K562 (cell line): ENCODE results near the gene SMAD3. TPM values are rescaled to one million over a fixed set of nuclear protein-coding genes. Genes with fewer than 3 reads are reported as not detected.

Source experiments
- CXXC5 ChIP-seq: fragments of 250-450 bp; sonication (Bioruptor Pico); IDR thresholded peaks from 2 replicates; pipeline ENCODE4 v1.8.0; 2022; ENCODE audit warnings: inconsistent platforms, mild to moderate bottlenecking, moderate library complexity
- DDX20 ChIP-seq: fragments of 450-650 bp; IDR thresholded peaks from 2 replicates; pipeline ENCODE4 v1.6.1; 2016; ENCODE audit warnings: missing genetic modification characterization, low read depth, mild to moderate bottlenecking, missing compliant biosample characterization, moderate library complexity
- EGR1 ChIP-seq: fragments of 450-650 bp; conservative IDR thresholded peaks from 2 replicates; pipeline ENCODE4 v1.6.1; 2017; ENCODE audit warnings: mild to moderate bottlenecking
- EP300 ChIP-seq: IDR thresholded peaks from 2 replicates; pipeline ENCODE4 v1.6.1; 2012; ENCODE audit warnings: low read length, improper control_type of control experiment
- ETS1 ChIP-seq: conservative IDR thresholded peaks from 2 replicates; pipeline ENCODE4 v1.6.1; 2011; ENCODE audit warnings: low read depth, mild to moderate bottlenecking, low read length; ENCODE audit not compliant: control insufficient read depth
- GATAD2B ChIP-seq: fragments of 450-650 bp; IDR thresholded peaks from 2 replicates; pipeline ENCODE4 v1.6.1; 2017; ENCODE audit warnings: mild to moderate bottlenecking, borderline replicate concordance
- GTF2B ChIP-seq: IDR thresholded peaks from 2 replicates; pipeline ENCODE4 v1.6.1; 2011; ENCODE audit not compliant: insufficient read length; ENCODE audit errors: extremely low read depth
- HEY1 ChIP-seq: fragments of 250-450 bp; sonication (Bioruptor Pico); IDR thresholded peaks from 2 replicates; pipeline ENCODE4 v1.5.0; 2020; ENCODE audit warnings: mild to moderate bottlenecking, moderate library complexity, borderline replicate concordance
- PHB ChIP-seq: fragments of 250-450 bp; sonication (Bioruptor Pico); IDR thresholded peaks from 2 replicates; pipeline ENCODE4 v1.5.0; 2021
- RBM25 ChIP-seq: fragments of 200-400 bp; formaldehyde crosslinking; IDR thresholded peaks from 2 replicates; pipeline ENCODE4 v1.6.1; 2018; ENCODE audit warnings: low read length, low read depth, moderate library complexity; ENCODE audit not compliant: severe bottlenecking
- RFX5 ChIP-seq: IDR thresholded peaks from 2 replicates; pipeline ENCODE4 v1.6.1; 2011; ENCODE audit warnings: low read depth, mild to moderate bottlenecking, improper control_type of control experiment, low read length
- RHOXF2B ChIP-seq: fragments of 250-450 bp; sonication (Bioruptor Pico); conservative IDR thresholded peaks from 2 replicates; pipeline ENCODE4 v1.5.1; 2021
- SMARCB1 ChIP-seq: IDR thresholded peaks from 2 replicates; pipeline ENCODE4 v1.6.1; 2011; ENCODE audit warnings: improper control_type of control experiment, low read depth; ENCODE audit not compliant: insufficient read length
- SUPT5H ChIP-seq: fragments of 450-650 bp; IDR thresholded peaks from 2 replicates; pipeline ENCODE4 v1.6.1; 2016
- U2AF1 ChIP-seq: fragments of 200-400 bp; formaldehyde crosslinking; optimal IDR thresholded peaks from 2 replicates; pipeline ENCODE3; 2017; ENCODE audit warnings: mild to moderate bottlenecking, low read depth, low read length, moderate library complexity
- WHSC1 ChIP-seq: IDR thresholded peaks from one replicate; pipeline ENCODE4 v1.6.1; 2012; ENCODE audit warnings: low read length, control low read depth, inconsistent platforms
- ZFX ChIP-seq: sonication (generic); formaldehyde crosslinking; IDR thresholded peaks from 2 replicates; pipeline ENCODE4 v1.8.0; 2022; ENCODE audit warnings: mild to moderate bottlenecking, missing genetic modification reagents, moderate library complexity
- ZNF124 ChIP-seq: sonication (generic); formaldehyde crosslinking; IDR thresholded peaks from 2 replicates; pipeline ENCODE4 v1.8.1; 2022; ENCODE audit warnings: missing genetic modification reagents
- ZNF263 ChIP-seq: sonication (generic); formaldehyde crosslinking; IDR thresholded peaks from 2 replicates; pipeline ENCODE4 v1.8.0; 2022; ENCODE audit warnings: mild to moderate bottlenecking, missing genetic modification reagents, borderline replicate concordance
- polyA plus RNA-seq, 8 experiments: library from polyadenylated mRNA; depleted of rRNA in 4 of 8; stranded (reverse) in 5 of 8; unstranded in 3 of 8; fragments of >200 nt; fragmentation: Nextera tagmentation in 2 of 8; fragmentation: Illumina TruSeq in 1 of 8; extraction: Ambion mirVana in 2 of 8; extraction: Trizol in 1 of 8; gene quantifications; 2 replicates each; pipeline versions ENCODE4 v1.2.1 to v1.2.3, GENCODE V29; 2011 to 2014; ENCODE audit warnings: inconsistent platforms in 1 of 8, missing spikeins in 1 of 8
- total RNA-seq, 7 experiments: library from RNA; depleted of rRNA in 6 of 7; stranded (reverse); fragments of >200 nt in 6 of 7; fragmentation: Illumina TruSeq in 2 of 7; extraction: Trizol in 2 of 7; gene quantifications; 2 replicates each; pipeline versions ENCODE4 v1.2.1 to v1.2.3, GENCODE V29; 2011 to 2021; ENCODE audit warnings: low replicate concordance in 1 of 7
- TF ChIP-seq, protein P1 (sequence below): sonication (generic); formaldehyde crosslinking; IDR thresholded peaks from 2 replicates; pipeline ENCODE4 v1.8.0; 2022; ENCODE audit warnings: mild to moderate bottlenecking, missing genetic modification reagents
- TF ChIP-seq, protein P2 (sequence below): sonication (generic); formaldehyde crosslinking; IDR thresholded peaks from 2 replicates; pipeline ENCODE4 v1.8.1; 2023; ENCODE audit warnings: mild to moderate bottlenecking, missing genetic modification reagents, moderate library complexity

The SMAD3 gene
- total and polyA plus RNA-seq, 9 of the 15 experiments (the other 6 are each of a cell fraction or from before 2014, with no cell fraction given): 4.3 to 39.2 (median 11.1) TPM

- TF ChIP-seq RBM25 (no peak), ZFX (CRISPR knock-in tag) (peak; percentile 97), HEY1 (CRISPR knock-in tag) (no peak), GTF2B (no peak), SMARCB1 (no peak), ETS1 (no peak), RFX5 (no peak), PHB (CRISPR knock-in tag) (0 out of 2 replicates have a peak, but pooled peaks have one; percentile 39), ZNF124 (CRISPR knock-in tag) (no peak), DDX20 (tag) (no peak), CXXC5 (CRISPR knock-in tag) (no peak; the same call in 1 of the 2 replicates), SUPT5H (peak; percentile 11), ZNF263 (CRISPR knock-in tag) (peak; percentile 64; the same call in 1 of the 2 replicates), EGR1 (peak; percentile 51), GATAD2B (peak; percentile 89), U2AF1 (peak; percentile 39), EP300 (0 out of 2 replicates have a peak, but pooled peaks have one; percentile 2), WHSC1 (no peak), RHOXF2B (CRISPR knock-in tag) (no peak)
- TF ChIP-seq, protein P1, sequence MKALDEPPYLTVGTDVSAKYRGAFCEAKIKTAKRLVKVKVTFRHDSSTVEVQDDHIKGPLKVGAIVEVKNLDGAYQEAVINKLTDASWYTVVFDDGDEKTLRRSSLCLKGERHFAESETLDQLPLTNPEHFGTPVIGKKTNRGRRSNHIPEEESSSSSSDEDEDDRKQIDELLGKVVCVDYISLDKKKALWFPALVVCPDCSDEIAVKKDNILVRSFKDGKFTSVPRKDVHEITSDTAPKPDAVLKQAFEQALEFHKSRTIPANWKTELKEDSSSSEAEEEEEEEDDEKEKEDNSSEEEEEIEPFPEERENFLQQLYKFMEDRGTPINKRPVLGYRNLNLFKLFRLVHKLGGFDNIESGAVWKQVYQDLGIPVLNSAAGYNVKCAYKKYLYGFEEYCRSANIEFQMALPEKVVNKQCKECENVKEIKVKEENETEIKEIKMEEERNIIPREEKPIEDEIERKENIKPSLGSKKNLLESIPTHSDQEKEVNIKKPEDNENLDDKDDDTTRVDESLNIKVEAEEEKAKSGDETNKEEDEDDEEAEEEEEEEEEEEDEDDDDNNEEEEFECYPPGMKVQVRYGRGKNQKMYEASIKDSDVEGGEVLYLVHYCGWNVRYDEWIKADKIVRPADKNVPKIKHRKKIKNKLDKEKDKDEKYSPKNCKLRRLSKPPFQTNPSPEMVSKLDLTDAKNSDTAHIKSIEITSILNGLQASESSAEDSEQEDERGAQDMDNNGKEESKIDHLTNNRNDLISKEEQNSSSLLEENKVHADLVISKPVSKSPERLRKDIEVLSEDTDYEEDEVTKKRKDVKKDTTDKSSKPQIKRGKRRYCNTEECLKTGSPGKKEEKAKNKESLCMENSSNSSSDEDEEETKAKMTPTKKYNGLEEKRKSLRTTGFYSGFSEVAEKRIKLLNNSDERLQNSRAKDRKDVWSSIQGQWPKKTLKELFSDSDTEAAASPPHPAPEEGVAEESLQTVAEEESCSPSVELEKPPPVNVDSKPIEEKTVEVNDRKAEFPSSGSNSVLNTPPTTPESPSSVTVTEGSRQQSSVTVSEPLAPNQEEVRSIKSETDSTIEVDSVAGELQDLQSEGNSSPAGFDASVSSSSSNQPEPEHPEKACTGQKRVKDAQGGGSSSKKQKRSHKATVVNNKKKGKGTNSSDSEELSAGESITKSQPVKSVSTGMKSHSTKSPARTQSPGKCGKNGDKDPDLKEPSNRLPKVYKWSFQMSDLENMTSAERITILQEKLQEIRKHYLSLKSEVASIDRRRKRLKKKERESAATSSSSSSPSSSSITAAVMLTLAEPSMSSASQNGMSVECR (CRISPR knock-in tag): 0 out of 2 replicates have a peak, but pooled peaks have one; percentile 22
- TF ChIP-seq, protein P2, sequence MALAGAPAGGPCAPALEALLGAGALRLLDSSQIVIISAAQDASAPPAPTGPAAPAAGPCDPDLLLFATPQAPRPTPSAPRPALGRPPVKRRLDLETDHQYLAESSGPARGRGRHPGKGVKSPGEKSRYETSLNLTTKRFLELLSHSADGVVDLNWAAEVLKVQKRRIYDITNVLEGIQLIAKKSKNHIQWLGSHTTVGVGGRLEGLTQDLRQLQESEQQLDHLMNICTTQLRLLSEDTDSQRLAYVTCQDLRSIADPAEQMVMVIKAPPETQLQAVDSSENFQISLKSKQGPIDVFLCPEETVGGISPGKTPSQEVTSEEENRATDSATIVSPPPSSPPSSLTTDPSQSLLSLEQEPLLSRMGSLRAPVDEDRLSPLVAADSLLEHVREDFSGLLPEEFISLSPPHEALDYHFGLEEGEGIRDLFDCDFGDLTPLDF (CRISPR knock-in tag): no peak
These were observed 533 bp upstream of the SMAD3 start (continued) for GRCh38 chr15:67064607-67065530.
